Adipose tissue (tissue), 3 donors: Measurements from ENCODE around the gene ZBTB17. TPM values are rescaled to one million over a fixed set of nuclear protein-coding genes. Genes with fewer than 3 reads are reported as not detected.

Experiments
- H3K27ac ChIP-seq: one replicate; pipeline ENCODE4 v1.5.1; 2013; ENCODE audit warnings: low read depth, low read length
- WGBS, 3 donors: extraction: QIAGEN DNeasy Blood & Tissue Kit; methylation state at CpG; one replicate each; pipeline ENCODE4 v1.1.7; 2013; 5-methylcytosine and 5-hydroxymethylcytosine counted together
- polyA plus RNA-seq, 3 donors: library from polyadenylated mRNA; stranded (reverse); fragments of 200-250 nt; gene quantifications; one replicate each; pipeline ENCODE4 v1.2.3, GENCODE V29; 2013
- donor health status: healthy with polysubstance abuse.
- donor health status: Bipolar disorder and iron deficiency.
- donor health status: healthy.

The ZBTB17 gene
- polyA plus RNA-seq, 3 donors: 23.9 to 36.2 (median 33.9) TPM

DNA sequence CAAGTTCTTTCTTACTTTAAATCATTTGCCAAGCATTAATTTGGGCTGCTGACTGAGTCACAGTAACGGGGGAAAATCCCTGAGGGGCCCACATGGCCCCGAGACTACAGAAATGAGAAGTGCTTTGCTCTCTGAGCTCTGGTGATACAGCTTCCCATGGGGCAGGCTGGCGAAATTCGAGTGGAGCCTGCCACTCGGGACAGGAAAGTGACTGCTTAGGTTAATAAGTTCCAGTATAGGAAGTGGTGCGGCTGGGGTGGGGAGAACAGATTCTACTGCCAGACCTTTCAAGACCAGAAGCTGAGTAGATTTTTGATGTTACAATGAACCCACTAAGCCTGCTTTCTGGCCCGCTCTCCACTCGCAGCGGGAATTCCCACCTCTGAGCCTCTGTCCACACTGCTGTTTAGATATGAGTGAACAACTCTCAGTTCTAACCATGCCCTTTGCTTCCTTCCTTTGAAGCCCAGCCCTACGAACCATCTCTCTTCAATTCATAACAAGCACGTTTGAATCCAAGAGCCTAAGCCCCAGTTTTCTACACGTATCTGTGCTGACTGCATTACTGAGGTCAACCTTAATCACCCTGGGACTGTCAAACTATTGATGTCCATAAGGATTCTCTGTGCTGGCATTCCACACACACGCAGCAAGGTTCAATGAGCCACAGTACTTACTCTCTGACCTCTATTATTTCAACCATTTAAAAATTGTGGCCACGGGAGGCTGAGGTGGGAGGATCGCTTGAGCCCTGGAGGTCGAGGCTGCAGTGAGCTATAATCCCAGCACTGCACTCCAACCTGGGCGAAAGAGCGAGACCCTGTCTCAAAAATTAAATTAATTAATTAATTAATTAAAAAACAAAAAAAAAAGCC, 9.6 kb downstream of the ZBTB17 start:
- WGBS, 3 donors: 46 to 64% (median 47%) methylated on average over 18 of the region's 18 CpGs
- H3K27ac ChIP-seq: no peak overlapping the region

DNA sequence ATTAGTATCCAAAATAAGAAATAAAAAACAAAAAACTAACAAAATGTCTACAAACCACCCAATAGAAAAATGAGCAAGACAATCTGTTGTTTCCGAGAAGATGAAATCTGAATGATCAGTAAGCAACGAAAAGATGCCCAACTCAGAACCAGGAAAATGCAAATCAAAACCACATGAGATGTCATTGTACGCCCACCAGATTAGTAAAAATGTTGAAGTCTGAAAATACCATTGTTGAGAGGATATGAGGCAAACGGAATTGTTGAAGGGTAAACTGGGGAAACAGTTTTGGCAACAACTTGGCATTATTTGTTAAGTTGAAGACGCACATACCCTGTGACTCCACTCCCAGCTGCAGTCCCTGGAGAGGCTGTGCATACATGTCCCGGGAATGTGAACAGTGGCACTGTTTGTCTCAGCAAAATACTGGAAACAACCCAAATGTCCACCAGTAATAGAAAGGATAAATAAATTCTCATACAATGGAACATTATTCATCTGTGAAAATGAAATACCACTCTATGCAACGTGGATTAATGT, 10.6 kb downstream of the ZBTB17 start:
- no peak overlapping the region for H3K27ac ChIP-seq
- 38 to 51% (median 50%) methylated on average over 7 of the region's 7 CpGs for WGBS, 3 donors

- 67 to 89% (median 69%) methylated on average over 10 of the region's 10 CpGs for WGBS, 3 donors
- H3K27ac ChIP-seq: no peak overlapping the region
Observed at GRCh38 chr1:15963968-15964648, 11.8 kb downstream of the ZBTB17 start.

GRCh38 chr1:15963363-15963967, 12.4 kb downstream of the ZBTB17 start:
- no peak overlapping the region for H3K27ac ChIP-seq

- no peak overlapping the region for H3K27ac ChIP-seq
Observed at GRCh38 chr1:15962671-15963362, 13.1 kb downstream of the ZBTB17 start.

GRCh38 chr1:15962176-15962575, 13.7 kb downstream of the ZBTB17 start:
- 90 to 95% (median 92%) methylated on average over 6 of the region's 6 CpGs for WGBS, 3 donors
- no peak overlapping the region for H3K27ac ChIP-seq

More at GRCh38 chr1:15962671-15963362, 13.1 kb downstream of the ZBTB17 start:
- 82 to 94% (median 93%) methylated on average over 8 of the region's 8 CpGs for WGBS, 3 donors

DNA sequence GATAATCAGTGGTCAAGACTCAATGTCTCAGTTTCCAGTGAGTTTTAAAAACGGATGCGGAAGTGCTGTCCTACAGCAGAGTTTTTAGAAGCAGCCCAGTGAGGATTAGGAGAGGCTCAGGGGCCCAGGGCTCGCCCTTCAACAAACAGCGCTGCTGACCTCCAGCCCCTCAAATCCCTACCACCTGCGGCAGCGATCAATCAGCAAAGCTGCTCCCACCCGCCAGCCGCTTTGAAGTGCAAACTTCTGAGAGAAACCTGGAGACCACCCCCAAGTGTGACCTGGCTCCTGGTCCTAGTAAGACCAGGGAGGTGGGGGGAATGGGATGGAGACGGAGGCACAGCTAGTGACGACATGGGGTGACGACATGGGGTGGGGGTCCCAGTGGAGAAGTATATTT, 14.4 kb downstream of the ZBTB17 start:
- WGBS, 3 donors: 86 to 93% (median 91%) methylated on average over 11 of the region's 11 CpGs
- H3K27ac ChIP-seq: no peak overlapping the region

GRCh38 chr1:15960808-15961207, 15.1 kb downstream of the ZBTB17 start:
- no peak overlapping the region for H3K27ac ChIP-seq
- 91 to 96% (median 93%) methylated on average over 5 of the region's 5 CpGs for WGBS, 3 donors

- 84 to 87% (median 85%) methylated on average over 8 of the region's 8 CpGs for WGBS, 3 donors
- H3K27ac ChIP-seq: no peak overlapping the region
Observed at GRCh38 chr1:15959827-15960446, 16.0 kb downstream of the ZBTB17 start.

- no peak overlapping the region for H3K27ac ChIP-seq
Observed at GRCh38 chr1:15959424-15959823, 16.5 kb downstream of the ZBTB17 start.

DNA sequence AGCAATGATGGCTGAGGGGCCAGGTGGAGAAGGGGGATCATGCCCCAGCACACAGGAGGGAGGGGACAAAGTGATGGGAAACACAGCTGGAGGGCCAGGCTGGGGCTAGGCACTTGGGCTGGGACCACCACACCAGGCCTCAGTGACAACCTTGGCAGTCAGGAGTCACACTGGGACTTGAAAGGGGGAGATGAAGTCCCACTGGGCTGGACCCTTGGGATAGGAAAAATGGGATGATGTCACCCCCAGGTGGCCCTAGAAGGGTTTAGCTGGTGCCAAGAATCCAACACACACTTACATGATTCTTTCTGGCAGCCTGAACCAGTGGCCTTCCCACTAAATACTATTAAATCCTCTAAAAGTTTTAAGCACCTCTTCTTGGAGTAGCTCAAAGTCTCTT, 17.1 kb downstream of the ZBTB17 start:
- no peak overlapping the region for H3K27ac ChIP-seq

DNA sequence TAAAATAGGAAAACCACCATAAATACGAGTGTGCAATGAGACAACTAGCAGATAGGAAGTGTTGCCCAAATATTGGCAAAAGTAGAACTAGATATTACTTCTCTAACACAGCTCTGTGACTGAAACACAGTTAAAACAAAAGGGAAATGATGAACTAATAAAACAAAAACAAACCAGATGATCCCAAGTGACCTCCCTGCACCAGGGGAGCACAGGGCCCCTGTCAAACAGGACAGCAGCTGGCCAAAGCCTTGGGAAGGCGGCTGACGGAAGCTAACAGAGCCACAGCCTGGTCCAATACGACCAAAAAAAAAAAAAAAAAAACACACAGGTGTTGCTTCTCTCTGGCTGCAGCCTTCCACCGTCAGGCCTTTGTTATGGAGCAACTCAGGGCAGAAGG, 17.8 kb downstream of the ZBTB17 start:
- no peak overlapping the region for H3K27ac ChIP-seq
- 50 to 68% (median 57%) methylated on average over 4 to 5 of the region's 5 CpGs for WGBS, 3 donors

DNA sequence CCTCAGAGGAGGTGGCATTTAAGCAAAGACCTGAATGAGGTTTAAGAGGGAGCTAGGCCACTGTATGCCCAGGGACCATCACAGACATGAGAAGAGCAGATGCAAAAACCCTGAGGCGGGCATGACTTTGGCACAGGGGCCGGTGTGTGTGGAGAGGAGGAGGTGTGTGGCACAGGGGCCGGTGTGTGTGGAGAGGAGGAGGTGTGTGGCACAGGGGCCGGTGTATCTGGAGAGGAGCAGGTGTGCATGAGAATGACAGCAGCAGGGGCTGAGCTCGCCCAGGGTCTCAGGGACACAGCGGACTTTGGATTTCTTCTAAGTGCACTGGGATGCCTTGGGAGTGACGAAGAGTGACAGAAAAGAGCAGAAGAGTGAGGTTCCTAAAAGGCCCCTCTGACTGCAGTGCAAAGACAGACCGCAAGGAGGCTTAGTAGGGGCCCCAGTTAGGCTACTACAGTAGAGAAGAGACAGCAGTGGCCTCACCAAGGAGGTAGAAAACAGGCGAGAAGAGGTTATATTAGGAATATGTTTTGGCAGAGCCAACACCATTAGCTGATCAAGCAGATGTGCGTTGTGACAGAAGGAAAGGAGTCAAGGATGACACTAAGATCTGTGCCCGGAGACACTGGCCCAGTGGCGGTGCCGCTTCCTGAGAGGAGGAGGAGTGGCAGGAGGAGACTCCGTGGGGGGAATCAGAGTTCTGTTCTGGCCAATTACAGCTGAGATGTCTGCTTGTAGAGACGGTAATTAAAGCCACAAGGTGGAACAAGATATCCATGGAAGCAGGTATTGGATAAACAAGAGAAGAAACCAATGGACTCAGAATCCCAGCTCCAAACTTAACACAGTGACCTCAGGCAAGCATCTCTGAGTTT, 18.4 kb downstream of the ZBTB17 start:
- no peak overlapping the region for H3K27ac ChIP-seq
- WGBS, 3 donors: 80 to 82% (median 81%) methylated on average over 15 of the region's 15 CpGs

DNA sequence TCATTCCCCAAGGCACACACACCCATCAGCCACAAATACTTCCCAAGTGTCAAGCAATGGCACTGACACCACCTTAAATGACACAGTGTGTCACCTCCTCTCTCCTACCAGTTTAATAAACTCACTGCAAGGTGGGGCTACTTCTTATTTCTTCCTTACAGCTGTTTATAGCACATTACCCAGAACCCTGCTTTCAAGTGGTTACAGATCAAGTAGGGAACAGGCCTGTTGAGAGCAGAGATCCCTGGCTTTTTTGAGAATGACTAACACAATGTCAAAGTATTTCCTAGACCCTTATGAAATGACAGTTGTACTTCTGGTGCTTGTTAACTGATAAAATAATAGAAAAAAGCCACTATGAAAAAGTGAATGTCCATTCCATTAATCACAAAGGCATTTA, 19.8 kb downstream of the ZBTB17 start:
- no peak overlapping the region for H3K27ac ChIP-seq

DNA sequence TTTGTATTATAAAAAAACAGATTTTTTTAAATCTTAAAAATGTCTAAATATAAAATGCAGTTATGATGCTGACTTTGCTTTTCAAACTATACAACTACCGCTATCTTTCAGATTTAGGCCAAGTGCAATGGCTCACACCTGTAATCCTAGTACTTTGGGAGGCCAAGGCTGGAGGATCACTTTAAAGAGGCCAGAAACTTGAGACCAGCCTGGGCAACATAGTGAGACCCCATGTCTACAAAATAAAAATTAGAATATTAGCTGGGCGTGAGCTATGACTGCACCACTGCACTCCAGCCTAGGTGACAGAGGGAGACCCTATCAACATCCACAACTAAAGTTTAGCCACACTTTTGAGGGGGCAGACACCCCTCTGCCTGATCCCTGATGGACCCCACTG, 20.3 kb downstream of the ZBTB17 start:
- H3K27ac ChIP-seq: no peak overlapping the region
- WGBS, 3 donors: 98 to 100% (median 98%) methylated on average over 2 of the region's 2 CpGs

GRCh38 chr1:15954316-15954715, 21.6 kb downstream of the ZBTB17 start:
- no peak overlapping the region for H3K27ac ChIP-seq
- 90 to 92% (median 91%) methylated on average over 3 of the region's 3 CpGs for WGBS, 3 donors

DNA sequence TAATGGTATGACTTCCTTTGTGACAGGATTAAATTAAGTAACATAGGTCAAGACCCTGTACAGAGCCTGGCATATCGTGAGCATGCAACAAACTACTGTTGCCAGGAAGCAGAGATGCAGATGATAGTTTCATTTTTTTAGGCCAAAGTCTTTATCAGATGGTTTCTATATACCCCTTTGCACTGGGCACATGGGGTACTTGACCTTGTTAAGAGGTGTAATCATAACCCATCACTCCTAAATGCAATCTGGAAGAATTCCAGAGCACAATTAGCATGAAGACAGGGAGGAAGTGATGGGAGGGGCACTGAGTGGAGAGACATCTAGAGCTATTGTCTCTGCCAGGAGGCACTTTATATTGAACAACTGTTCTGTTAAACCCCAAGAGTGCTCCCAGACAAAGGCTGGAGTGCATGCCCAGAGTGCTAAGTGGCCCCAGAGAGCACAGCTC, 22.1 kb downstream of the ZBTB17 start:
- 22 to 73% (median 35%) methylated on average over 1 of the region's 1 CpG for WGBS, 3 donors
- H3K27ac ChIP-seq: no peak overlapping the region
